ENCODE data around the gene CKMT2.

Gene CKMT2

GRCh38 chr5:81219389-81219788 lies 13.7 kb upstream of the CKMT2 start:
- DNase-seq, result no peak

GRCh38 chr5:81222285-81222684 lies 10.8 kb upstream of the CKMT2 start:
- DNase-seq, result no peak

GRCh38 chr5:81225463-81225862 lies 7.7 kb upstream of the CKMT2 start:
- no peak for DNase-seq

- DNase-seq, result no peak
Measured at GRCh38 chr5:81226286-81226685, 6.8 kb upstream of the CKMT2 start.

GRCh38 chr5:81226949-81227348 lies 6.2 kb upstream of the CKMT2 start:
- no peak for DNase-seq

- no peak for DNase-seq
Measured at GRCh38 chr5:81228084-81228483, 5.0 kb upstream of the CKMT2 start.

GRCh38 chr5:81230416-81230815 lies 2.7 kb upstream of the CKMT2 start:
- no peak for DNase-seq

GRCh38 chr5:81232464-81233079 lies 550 bp upstream of the CKMT2 start:
- no peak for DNase-seq

- no peak for DNase-seq
Measured at GRCh38 chr5:81234299-81234698, 1.2 kb downstream of the CKMT2 start.

- no peak for DNase-seq
Measured at GRCh38 chr5:81234801-81235200, 1.7 kb downstream of the CKMT2 start.

GRCh38 chr5:81235287-81236072 lies 2.4 kb downstream of the CKMT2 start:
- no peak for DNase-seq

- DNase-seq, result no peak
Measured at GRCh38 chr5:81238460-81238859, 5.3 kb downstream of the CKMT2 start.

GRCh38 chr5:81239613-81240012 lies 6.5 kb downstream of the CKMT2 start:
- no peak for DNase-seq

GRCh38 chr5:81241001-81241400 lies 7.9 kb downstream of the CKMT2 start:
- no peak for DNase-seq

- no peak for DNase-seq
Measured at GRCh38 chr5:81241961-81242648, 9.0 kb downstream of the CKMT2 start.

- DNase-seq, result no peak
Measured at GRCh38 chr5:81242906-81243436, 9.8 kb downstream of the CKMT2 start.

GRCh38 chr5:81244451-81244850 lies 11.3 kb downstream of the CKMT2 start:
- DNase-seq, result no peak

GRCh38 chr5:81245871-81246235 lies 12.7 kb downstream of the CKMT2 start:
- DNase-seq, result no peak

GRCh38 chr5:81246697-81247096 lies 13.6 kb downstream of the CKMT2 start:
- no peak for DNase-seq

GRCh38 chr5:81247441-81247972 lies 14.4 kb downstream of the CKMT2 start:
- no peak for DNase-seq

- DNase-seq, result no peak
Measured at GRCh38 chr5:81249240-81249639, 16.1 kb downstream of the CKMT2 start.

- DNase-seq, result no peak
Measured at GRCh38 chr5:81250004-81250403, 16.9 kb downstream of the CKMT2 start.

GRCh38 chr5:81251922-81252321 lies 18.8 kb downstream of the CKMT2 start:
- no peak for DNase-seq

GRCh38 chr5:81252904-81253303 lies 19.8 kb downstream of the CKMT2 start:
- no peak for DNase-seq
